Gastrocnemius medialis (tissue), 4 donors: ENCODE measurements around the gene SEMA3E. TPM values are rescaled to one million over a fixed set of nuclear protein-coding genes. Genes with fewer than 3 reads are reported as not detected.

Source experiments
- ATAC-seq, 2 donors: fragments of 150-250 bp; one replicate each; pipeline ENCODE4 v1.9.1; 2016
- DNase-seq, 2 donors: peaks; one replicate each; pipeline ENCODE4 v3.0.0-alpha.2; 2019
- H3K27ac ChIP-seq, 4 donors: fragments of 200-600 bp; sonication (generic); 1 replicate in 1 of 4; 2 replicates in 3 of 4; pipeline ENCODE4 v1.5.1; 2016 to 2018; ENCODE audit warnings: mild to moderate bottlenecking in 2 of 4, moderate library complexity in 1 of 4
- H3K27me3 ChIP-seq, 3 donors: fragments of 200-600 bp; sonication (generic) in 2 of 3; 1 replicate in 1 of 3; 2 replicates in 2 of 3; pipeline versions ENCODE4 v1.5.1 to v1.6.0; 2016 to 2019; ENCODE audit warnings: mild to moderate bottlenecking in 1 of 3, moderate library complexity in 1 of 3
- H3K36me3 ChIP-seq, 2 donors: fragments of 200-600 bp; sonication (generic) in 1 of 2; one replicate each; pipeline ENCODE4 v1.5.1; 2017 to 2018
- H3K4me1 ChIP-seq, 2 donors: fragments of 200-600 bp; sonication (generic) in 1 of 2; one replicate each; pipeline ENCODE4 v1.5.1; 2016 to 2017; ENCODE audit warnings: mild to moderate bottlenecking in 2 of 2
- H3K4me3 ChIP-seq, 4 donors: fragments of 200-600 bp; sonication (generic) in 3 of 4; 1 replicate in 1 of 4; 2 replicates in 3 of 4; pipeline ENCODE4 v1.5.1; 2016 to 2019; ENCODE audit warnings: mild to moderate bottlenecking in 2 of 4
- H3K9me3 ChIP-seq, 3 donors: fragments of 200-600 bp; sonication (generic) in 2 of 3; 1 replicate in 1 of 3; 2 replicates in 2 of 3; pipeline ENCODE4 v1.5.1; 2016 to 2019
- CTCF ChIP-seq, 5 experiments: fragments of 450-650 bp in 3 of 5; fragments of 200-600 bp in 2 of 5; sonication (generic) in 2 of 5; IDR thresholded peaks in 4 of 5; conservative IDR thresholded peaks in 1 of 5; 1 replicate in 4 of 5; 2 replicates in 1 of 5; pipeline ENCODE4 v1.5.1; 2016 to 2019; ENCODE audit warnings: antibody characterized with exemption in 5 of 5, mild to moderate bottlenecking in 3 of 5, moderate library complexity in 3 of 5
- POLR2A ChIP-seq, 2 donors: fragments of 450-650 bp; IDR thresholded peaks; one replicate each; pipeline ENCODE4 v1.6.1; 2017; ENCODE audit warnings: antibody characterized with exemption in 2 of 2, mild to moderate bottlenecking in 2 of 2, moderate library complexity in 2 of 2
- in situ Hi-C, 4 donors: fragments of 200-750 bp; cut with MboI; loops; one replicate each; pipeline versions ENCODE4 v1.15.0 to v1.8.0; 2017; ENCODE audit warnings: low sequenced_read_pairs in 4 of 4
- intact Hi-C: fragments of 100-400 bp; cut with DNase I; formaldehyde crosslinking; loops from one replicate; pipeline ENCODE4 v1.15.1; 2023; ENCODE audit warnings: low total_unique reads
- total RNA-seq, 4 donors: library from RNA; depleted of rRNA; stranded (reverse); fragments of >200 nt; gene quantifications; one replicate each; pipeline versions ENCODE4 v1.1.0 to v1.2.3, GENCODE V29; 2016

Gene SEMA3E
- total RNA-seq, 4 donors from 2014 or later, result 0.22 to 0.41 (median 0.32) TPM; not detected in 1

- H3K4me3 ChIP-seq, result no peak overlapping the region
- DNase-seq (no peak), ATAC-seq (no peak)
- TF ChIP-seq POLR2A (IDR thresholded peaks at IDR 0.05) (no peak), CTCF (IDR thresholded peaks at IDR 0.05 in 4 of 5, conservative IDR thresholded peaks at IDR 0.05 in 1 of 5) (no peak)
- no peak overlapping the region for H3K27ac ChIP-seq
- no peaks in the 10 kb centered on the region for H3K4me1 ChIP-seq
- intact Hi-C loops, result no loop called here
- H3K9me3 ChIP-seq, result no peaks in the 10 kb centered on the region
- H3K27me3 ChIP-seq, result no peaks in the 10 kb centered on the region
- in situ Hi-C loops, result no loop called here
- no peaks in the 10 kb centered on the region for H3K36me3 ChIP-seq
These were observed 67.1 kb downstream of the SEMA3E start for GRCh38 chr7:83581667-83582435.

GRCh38 chr7:83579740-83580139 is 69.2 kb downstream of the SEMA3E start:
- DNase-seq (no peak), ATAC-seq (no peak)
- no peak for TF ChIP-seq CTCF (IDR thresholded peaks at IDR 0.05 in 4 of 5, conservative IDR thresholded peaks at IDR 0.05 in 1 of 5)
- no peak for TF ChIP-seq POLR2A (IDR thresholded peaks at IDR 0.05)
- Histone ChIP-seq H3K4me3 (no peak overlapping the region), H3K27ac (no peak overlapping the region), H3K4me1 (no peaks in the 10 kb centered on the region), H3K36me3 (no peaks in the 10 kb centered on the region), H3K27me3 (no peaks in the 10 kb centered on the region), H3K9me3 (no peaks in the 10 kb centered on the region)
- intact Hi-C loops, result no loop called here
- in situ Hi-C loops, result no loop called here

- H3K4me1 ChIP-seq, result no peaks in the 10 kb centered on the region
- no peak for ATAC-seq
- no peak overlapping the region for H3K4me3 ChIP-seq
- no peak for DNase-seq
- in situ Hi-C loops (no loop called here), intact Hi-C loops (no loop called here)
- H3K27me3 ChIP-seq, result no peaks in the 10 kb centered on the region
- H3K9me3 ChIP-seq, result no peaks in the 10 kb centered on the region
- TF ChIP-seq POLR2A (IDR thresholded peaks at IDR 0.05), result no peak
- TF ChIP-seq CTCF (IDR thresholded peaks at IDR 0.05 in 4 of 5, conservative IDR thresholded peaks at IDR 0.05 in 1 of 5), result no peak
- H3K36me3 ChIP-seq, result no peaks in the 10 kb centered on the region
- H3K27ac ChIP-seq, result no peak overlapping the region
These were observed 73.5 kb downstream of the SEMA3E start for GRCh38 chr7:83575436-83575835.

- in situ Hi-C loops, result no loop called here
- no peak overlapping the region for H3K27ac ChIP-seq
- DNase-seq (no peak), ATAC-seq (no peak)
- TF ChIP-seq POLR2A (IDR thresholded peaks at IDR 0.05) (no peak), CTCF (IDR thresholded peaks at IDR 0.05 in 4 of 5, conservative IDR thresholded peaks at IDR 0.05 in 1 of 5) (no peak)
- H3K4me3 ChIP-seq, result no peak overlapping the region
- no peaks in the 10 kb centered on the region for H3K36me3 ChIP-seq
- no peaks in the 10 kb centered on the region for H3K9me3 ChIP-seq
- no peaks in the 10 kb centered on the region for H3K4me1 ChIP-seq
- intact Hi-C loops, result no loop called here
- no peaks in the 10 kb centered on the region for H3K27me3 ChIP-seq
These were observed 74.3 kb downstream of the SEMA3E start for GRCh38 chr7:83574616-83575015.

- DNase-seq (no peak), ATAC-seq (no peak)
- no peak overlapping the region for H3K27ac ChIP-seq
- H3K9me3 ChIP-seq, result no peaks in the 10 kb centered on the region
- TF ChIP-seq POLR2A (IDR thresholded peaks at IDR 0.05), result no peak
- H3K27me3 ChIP-seq, result no peaks in the 10 kb centered on the region
- intact Hi-C loops (no loop called here), in situ Hi-C loops (no loop called here)
- H3K4me3 ChIP-seq, result no peak overlapping the region
- no peaks in the 10 kb centered on the region for H3K4me1 ChIP-seq
- no peaks in the 10 kb centered on the region for H3K36me3 ChIP-seq
These were observed 86.0 kb downstream of the SEMA3E start for GRCh38 chr7:83562960-83563359.
